AG04449 (cell line): ENCODE measurements around the gene MED13L.

Experiments
- CTCF ChIA-PET: fragments of 350-600 bp; formaldehyde crosslinking; extraction: SDS; loops from one replicate; lab custom pipeline; 2021; ENCODE audit warnings: antibody characterized with exemption; lab: Yijun Ruan, JAX
- POLR2A ChIA-PET: fragments of 400-600, 350-600 bp; formaldehyde crosslinking; extraction: SDS; loops from one replicate; lab custom pipeline; 2020; ENCODE audit warnings: antibody characterized with exemption, inconsistent platforms; lab: Yijun Ruan, JAX
- DNase-seq: peaks from one replicate; pipeline ENCODE4 v3.0.0-alpha.2; 2010; ENCODE audit warnings: low read depth, low spot score
- H3K4me3 ChIP-seq: 2 replicates; pipeline ENCODE4 v1.5.1; 2011; ENCODE audit warnings: low read depth, mild to moderate bottlenecking, control low read depth, low read length
- CTCF ChIP-seq: IDR thresholded peaks from one replicate; pipeline ENCODE4 v1.5.1; 2011; ENCODE audit warnings: mild to moderate bottlenecking, moderate library complexity, low read length, control low read depth, inconsistent platforms; ENCODE audit not compliant: insufficient read depth; ENCODE audit errors: missing control alignments

The MED13L gene

GRCh38 chr12:116074686-116075085 is 202.8 kb downstream of the MED13L start:
- ChIA-PET POLR2A (no interaction called here), CTCF (interaction anchor here (1.5 kb wide), 1 partner anchor 161 kb away, joined by 3 read pairs; no protein-coding TSS in a partner anchor)
- no peak for TF ChIP-seq CTCF

GRCh38 chr12:116071555-116072230 is 205.8 kb downstream of the MED13L start:
- no peak for TF ChIP-seq CTCF
- no peak overlapping the region for H3K4me3 ChIP-seq
- CTCF ChIA-PET: interaction anchor here (1.2 kb wide), 1 partner anchor 11 kb away, joined by 3 read pairs; no protein-coding TSS in a partner anchor
- POLR2A ChIA-PET: no interaction called here
- no peak for DNase-seq

More at GRCh38 chr12:116074686-116075085, 202.8 kb downstream of the MED13L start:
- H3K4me3 ChIP-seq: no peak overlapping the region
- no peak for DNase-seq

- no peak for DNase-seq
- no peak overlapping the region for H3K4me3 ChIP-seq
- POLR2A ChIA-PET: no interaction called here
- no peak for TF ChIP-seq CTCF
- CTCF ChIA-PET: no interaction called here
Measured at GRCh38 chr12:116070444-116070843, 207.0 kb downstream of the MED13L start.

GRCh38 chr12:116069943-116070342 is 207.6 kb downstream of the MED13L start:
- TF ChIP-seq CTCF: no peak
- ChIA-PET POLR2A (no interaction called here), CTCF (interaction anchor here (1.0 kb wide), 1 partner anchor 9 kb away, joined by 3 read pairs; no protein-coding TSS in a partner anchor)
- no peak for DNase-seq
- no peak overlapping the region for H3K4me3 ChIP-seq

GRCh38 chr12:116068853-116069252 is 208.6 kb downstream of the MED13L start:
- no peak for TF ChIP-seq CTCF
- H3K4me3 ChIP-seq: no peak overlapping the region
- POLR2A ChIA-PET: no interaction called here
- CTCF ChIA-PET: interaction anchor here (3.8 kb wide), 1 partner anchor 12 kb away, joined by 24 read pairs; no protein-coding TSS in a partner anchor
- no peak for DNase-seq

GRCh38 chr12:116068371-116068770 is 209.1 kb downstream of the MED13L start:
- ChIA-PET POLR2A (no interaction called here), CTCF (interaction anchor here (0.7 to 3.8 kb wide), 7 partner anchors 11 to 195 kb away, joined by 3 to 24 read pairs (median 4); no protein-coding TSS in a partner anchor)
- no peak for TF ChIP-seq CTCF
- DNase-seq: no peak
- H3K4me3 ChIP-seq: no peak overlapping the region
